Subcutaneous abdominal adipose tissue (tissue), 5 donors: Measurements from ENCODE around the gene DPH1.

ENCODE experiments used
- H3K27ac ChIP-seq: one replicate; pipeline ENCODE4 v1.7.0; 2013; ENCODE audit warnings: low read depth, mild to moderate bottlenecking, inconsistent platforms, low read length, moderate library complexity
- H3K27me3 ChIP-seq, 5 donors: one replicate each; pipeline ENCODE4 v1.7.0; 2013; ENCODE audit warnings: low read length in 5 of 5, inconsistent platforms in 1 of 5; ENCODE audit not compliant: control insufficient read depth in 5 of 5, insufficient read depth in 4 of 5
- H3K36me3 ChIP-seq, 5 donors: one replicate each; pipeline ENCODE4 v1.7.0; 2013; ENCODE audit warnings: low read length in 5 of 5; ENCODE audit not compliant: control insufficient read depth in 5 of 5, insufficient read depth in 5 of 5
- H3K4me1 ChIP-seq, 5 donors: one replicate each; pipeline ENCODE4 v1.7.0; 2013; ENCODE audit warnings: low read length in 5 of 5, mild to moderate bottlenecking in 3 of 5, moderate library complexity in 1 of 5; ENCODE audit not compliant: control insufficient read depth in 5 of 5, insufficient read depth in 5 of 5
- H3K4me3 ChIP-seq, 5 donors: one replicate each; pipeline ENCODE4 v1.7.0; 2013; ENCODE audit warnings: low read length in 5 of 5, low read depth in 1 of 5
- H3K9ac ChIP-seq, 5 donors: one replicate each; pipeline ENCODE4 v1.7.0; 2013; ENCODE audit warnings: low read length in 5 of 5, mild to moderate bottlenecking in 4 of 5, moderate library complexity in 3 of 5
- H3K9me3 ChIP-seq, 5 donors: one replicate each; pipeline ENCODE4 v1.7.0; 2013; ENCODE audit warnings: low read length in 5 of 5; ENCODE audit not compliant: control insufficient read depth in 5 of 5
- donor health status: healthy.
- donor health status: healthy.
- donor health status: healthy.
- donor health status: healthy.
- donor health status: healthy.

DPH1 gene

DNA sequence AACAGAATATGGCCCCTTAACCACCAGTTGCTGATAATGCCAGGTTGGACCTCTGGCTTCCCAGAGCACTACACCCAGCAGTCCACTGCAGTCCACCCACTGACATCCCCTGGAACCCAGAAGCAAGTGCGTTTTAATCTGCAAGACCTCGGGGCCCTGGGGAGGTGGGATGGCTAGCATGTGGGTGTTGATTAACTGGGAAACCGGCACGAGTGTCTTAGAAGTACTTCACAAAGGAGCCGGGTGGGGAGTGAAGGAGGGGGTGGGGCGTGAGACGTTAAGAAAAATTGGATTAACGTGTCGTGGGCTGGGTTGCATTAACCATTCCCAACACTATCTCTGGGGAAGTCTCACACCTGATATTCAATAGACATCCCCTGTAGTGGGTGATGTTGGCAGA, 18.9 kb downstream of the DPH1 start:
- no peaks in the 10 kb centered on the region for H3K9me3 ChIP-seq
- H3K4me1 ChIP-seq: peaks cover 6 to 39% (median 22%) of the 10 kb centered on the region in 5 donors
- peak overlapping the region in 3 of 5 donors; percentile 75 to 78 (median 78) for H3K4me3 ChIP-seq
- peaks cover 0 to 7% (median 4%) of the 10 kb centered on the region in 5 donors for H3K36me3 ChIP-seq
- H3K9ac ChIP-seq: peak overlapping the region in 3 of 5 donors; percentile 10 to 72 (median 47)
- H3K27ac ChIP-seq: no peak overlapping the region
- H3K27me3 ChIP-seq: peaks cover 4 to 10% (median 6%) of the 10 kb centered on the region in 5 donors

DNA sequence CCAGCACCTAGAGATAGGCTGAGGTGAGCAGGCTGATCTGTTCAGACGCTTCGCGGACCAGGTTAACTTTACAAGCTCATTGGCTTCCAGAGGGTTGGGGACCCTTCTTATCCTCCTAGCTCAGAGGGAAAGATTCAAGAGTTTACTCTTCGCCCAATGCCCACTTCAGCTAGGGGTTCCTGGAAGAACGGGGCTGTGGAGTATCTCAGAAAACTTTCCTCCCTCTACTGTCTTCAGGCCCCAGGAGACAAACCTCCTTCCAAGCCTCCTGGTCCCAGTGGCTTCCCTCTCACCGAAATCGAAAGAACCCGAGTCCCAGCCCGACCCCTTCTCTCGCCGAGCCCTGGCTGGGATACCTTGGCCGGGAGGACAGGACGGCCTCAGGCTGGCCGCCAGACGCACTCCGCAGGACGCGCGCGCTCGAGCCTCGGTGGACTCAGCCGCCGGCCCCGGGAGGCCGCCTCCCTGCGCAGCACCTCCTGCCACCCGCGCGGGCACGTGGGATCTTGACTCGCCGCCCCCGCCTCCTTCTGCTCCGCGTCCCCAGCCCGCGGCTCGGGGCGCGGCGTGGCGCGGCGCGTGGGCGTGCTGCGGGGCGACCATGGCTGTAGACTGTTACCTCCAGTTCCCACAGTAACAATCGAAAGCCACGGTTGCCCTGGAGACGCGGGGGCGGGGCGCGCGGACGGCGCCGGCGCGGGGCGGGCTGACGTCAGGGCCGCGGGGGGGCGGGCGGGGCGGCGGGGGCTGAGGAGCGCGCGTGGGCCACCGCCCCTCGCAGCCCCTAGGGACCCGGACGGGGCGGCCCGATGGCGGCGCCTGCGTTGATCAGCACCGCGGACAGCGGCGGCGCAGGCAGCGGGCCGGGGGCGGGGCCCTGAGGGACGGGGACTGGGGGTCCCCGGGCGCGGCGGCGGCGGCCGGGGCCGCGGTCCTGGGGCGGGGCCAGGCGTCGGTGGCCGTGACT, 19.7 kb downstream of the DPH1 start:
- peaks cover 0 to 1% (median 0%) of the 10 kb centered on the region in 5 donors for H3K36me3 ChIP-seq
- H3K4me3 ChIP-seq: peak overlapping the region; percentile 51 to 78 (median 75)
- H3K9me3 ChIP-seq: no peaks in the 10 kb centered on the region
- H3K27me3 ChIP-seq: peaks cover 4 to 17% (median 13%) of the 10 kb centered on the region in 5 donors
- no peak overlapping the region for H3K27ac ChIP-seq
- peak overlapping the region in 4 of 5 donors; percentile 10 to 72 (median 58) for H3K9ac ChIP-seq
- peaks cover 6 to 40% (median 23%) of the 10 kb centered on the region in 5 donors for H3K4me1 ChIP-seq

DNA sequence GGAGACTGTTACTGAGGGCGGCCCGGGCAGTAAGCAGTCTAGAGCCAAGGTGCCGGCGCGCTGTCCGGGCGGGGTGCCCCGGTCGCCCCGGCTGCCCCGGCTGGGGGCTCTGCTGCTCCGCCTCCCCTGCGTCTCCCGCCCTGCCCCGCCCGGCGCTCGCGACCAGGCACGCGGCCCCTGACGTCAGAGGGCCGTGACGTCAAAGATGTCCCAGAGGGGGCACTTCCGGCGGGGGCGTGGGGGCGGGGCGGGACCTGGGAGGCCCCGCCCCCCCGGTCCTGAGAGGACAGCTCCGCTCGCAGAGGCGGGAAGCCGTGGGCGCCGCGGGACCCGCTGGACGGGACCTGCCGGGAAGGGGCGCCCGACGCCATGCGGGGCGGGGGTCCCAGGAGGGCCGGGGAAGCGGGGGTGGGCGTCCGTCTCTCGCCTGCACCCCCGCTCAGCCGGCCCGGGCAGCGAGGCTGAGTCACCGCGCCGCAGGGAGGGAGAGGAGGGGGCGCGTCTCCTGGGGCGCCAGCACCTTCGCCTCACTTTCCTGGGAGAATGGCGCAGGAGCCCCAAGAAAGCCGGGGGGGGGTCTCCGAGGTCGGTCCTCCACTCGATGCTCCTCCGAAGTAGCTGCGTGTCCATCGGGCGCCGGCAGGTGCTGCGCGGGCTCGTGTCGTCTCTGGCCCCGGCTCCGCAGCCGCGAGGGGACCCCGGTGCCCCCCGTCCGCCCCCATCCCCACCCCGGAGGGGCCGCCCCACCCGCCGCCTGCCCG, 20.5 kb downstream of the DPH1 start:
- no peak overlapping the region for H3K27ac ChIP-seq
- no peak overlapping the region for H3K9ac ChIP-seq
- H3K27me3 ChIP-seq: peaks cover 4 to 18% (median 14%) of the 10 kb centered on the region in 5 donors
- H3K4me1 ChIP-seq: peaks cover 6 to 47% (median 29%) of the 10 kb centered on the region in 5 donors
- H3K36me3 ChIP-seq: no peaks in the 10 kb centered on the region
- no peaks in the 10 kb centered on the region for H3K9me3 ChIP-seq
- peak overlapping the region in 3 of 5 donors; percentile 22 to 58 (median 52) for H3K4me3 ChIP-seq

DNA sequence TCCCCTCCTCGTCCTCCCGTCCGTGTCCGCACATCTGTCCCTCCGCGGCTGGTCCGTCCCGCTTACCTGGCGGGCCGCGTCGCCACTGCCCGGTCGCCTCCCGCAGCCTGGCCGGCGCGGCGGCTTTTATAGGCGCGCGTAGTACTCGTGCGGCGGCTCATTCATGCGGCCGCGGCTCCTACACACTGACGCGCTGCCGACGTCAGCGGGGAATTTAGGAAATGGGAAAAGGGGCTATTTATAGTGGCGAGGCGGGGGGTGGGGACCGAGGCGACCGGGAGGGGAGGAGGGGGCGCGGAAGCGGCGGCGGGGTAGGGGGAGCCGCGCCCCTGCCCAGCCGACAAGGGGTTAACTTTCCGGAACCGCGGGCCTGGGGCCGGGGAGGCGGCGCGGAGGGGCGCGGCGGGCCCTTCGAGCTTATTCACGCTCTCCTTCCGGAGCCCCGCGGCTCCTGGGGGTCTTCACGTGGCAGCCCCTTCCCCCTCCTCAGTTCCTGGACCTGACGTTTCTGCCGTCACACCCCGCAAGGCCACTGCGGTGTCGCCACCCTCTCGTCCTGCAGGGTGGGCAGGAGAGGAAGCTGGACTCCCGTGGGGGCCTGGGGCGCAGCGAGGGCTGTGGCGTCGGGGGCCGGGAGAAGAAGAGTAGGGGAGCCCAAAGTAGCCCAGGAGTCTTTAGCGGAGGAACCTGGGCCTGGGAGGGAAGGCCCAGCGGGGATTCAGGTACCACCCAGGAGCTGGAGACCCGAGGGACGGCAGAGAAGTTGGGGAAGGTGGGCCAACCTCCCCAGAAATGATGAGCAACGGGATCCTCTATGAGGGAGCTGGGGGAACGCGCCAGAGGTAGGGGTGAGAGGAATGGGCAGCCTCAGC, 21.3 kb downstream of the DPH1 start:
- Histone ChIP-seq H3K27ac (no peak overlapping the region), H3K9ac (no peak overlapping the region), H3K36me3 (no peaks in the 10 kb centered on the region), H3K4me3 (no peak overlapping the region), H3K4me1 (peaks cover 6 to 52% (median 30%) of the 10 kb centered on the region in 5 donors), H3K9me3 (no peaks in the 10 kb centered on the region), H3K27me3 (peaks cover 5 to 18% (median 14%) of the 10 kb centered on the region in 5 donors)

DNA sequence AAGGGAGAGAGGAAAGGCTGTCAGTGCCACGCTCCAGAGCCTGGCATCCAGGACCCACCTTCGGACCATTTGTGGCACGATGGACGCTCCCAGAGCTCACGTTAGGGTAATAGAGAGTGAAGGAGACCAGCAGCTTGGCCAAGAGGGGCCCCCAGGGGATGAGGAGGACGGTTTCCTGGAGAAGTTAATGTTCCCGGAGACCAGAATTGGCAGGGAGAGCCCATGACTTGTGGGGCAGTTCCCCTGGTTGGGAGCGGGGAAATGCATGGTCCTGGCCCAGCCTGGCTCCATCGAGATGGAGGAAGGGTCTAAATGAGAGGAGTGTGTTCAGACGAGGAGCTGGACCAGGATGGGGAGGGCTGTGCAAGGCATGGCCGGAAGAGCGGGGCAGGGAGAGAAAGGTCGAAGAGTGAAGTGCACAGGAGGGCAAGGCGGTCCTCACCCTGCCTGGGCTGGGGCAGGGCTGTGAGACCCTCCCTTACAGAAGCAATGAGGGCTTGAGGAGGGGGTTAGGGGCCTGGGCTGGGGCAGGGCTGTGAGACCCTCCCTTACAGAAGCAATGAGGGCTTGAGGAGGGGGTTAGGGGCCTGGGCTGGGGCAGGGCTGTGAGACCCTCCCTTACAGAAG, 22.1 kb downstream of the DPH1 start:
- Histone ChIP-seq H3K4me3 (no peak overlapping the region), H3K9ac (no peak overlapping the region), H3K27me3 (peaks cover 5 to 23% (median 20%) of the 10 kb centered on the region in 5 donors), H3K36me3 (peaks cover 0 to 3% (median 0%) of the 10 kb centered on the region in 5 donors), H3K4me1 (peaks cover 6 to 60% (median 34%) of the 10 kb centered on the region in 5 donors), H3K27ac (no peak overlapping the region), H3K9me3 (no peaks in the 10 kb centered on the region)

DNA sequence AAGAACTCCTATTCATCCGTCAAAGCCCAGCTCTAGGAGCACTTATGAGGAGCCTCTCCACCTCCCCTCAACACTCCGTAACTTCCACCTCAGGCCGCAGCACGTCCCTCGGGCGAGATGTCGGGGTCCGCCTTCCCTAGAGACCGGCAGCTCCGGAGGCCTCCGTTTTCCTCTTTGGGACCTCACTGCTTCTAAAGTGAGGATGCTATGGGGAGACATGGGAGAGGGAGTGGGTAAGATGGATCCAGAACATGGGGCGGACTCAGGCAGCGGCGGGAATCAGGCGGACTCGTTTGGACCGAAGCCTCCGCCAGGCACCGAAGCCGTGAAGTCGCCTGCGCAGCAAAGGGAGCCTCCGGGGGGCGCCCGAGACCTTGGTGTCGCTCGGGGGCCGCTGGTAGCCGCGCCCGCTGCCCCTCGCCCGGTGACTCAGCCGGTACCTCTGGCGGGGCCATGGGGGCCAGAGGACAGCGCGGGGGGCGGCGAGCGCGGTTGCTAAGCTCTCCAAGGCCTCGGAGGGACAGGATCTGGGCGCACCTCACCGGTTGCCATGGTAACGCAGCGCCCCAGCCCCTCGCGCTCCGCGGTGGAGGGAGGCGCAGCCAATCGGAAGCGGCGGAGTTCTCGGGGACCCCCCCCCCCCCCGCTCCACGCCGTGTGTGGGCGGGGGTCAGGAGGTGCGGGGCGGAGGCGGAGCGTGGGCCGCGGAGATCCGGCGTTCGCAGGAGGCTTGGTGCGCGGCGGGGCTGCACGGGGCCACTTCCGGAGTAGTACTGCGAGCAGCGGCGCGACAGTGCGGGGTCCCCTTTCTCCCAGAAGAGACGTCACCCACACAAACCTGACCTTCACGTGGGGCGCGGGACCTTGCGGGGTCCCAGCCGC, 23.7 kb downstream of the DPH1 start:
- Histone ChIP-seq H3K4me3 (peak overlapping the region in 4 of 5 donors; percentile 44 to 71 (median 63)), H3K27ac (peak overlapping the region; percentile 46), H3K36me3 (peaks cover 0 to 7% (median 3%) of the 10 kb centered on the region in 5 donors), H3K4me1 (peaks cover 6 to 75% (median 45%) of the 10 kb centered on the region in 5 donors), H3K27me3 (peaks cover 11 to 28% (median 27%) of the 10 kb centered on the region in 5 donors), H3K9me3 (no peaks in the 10 kb centered on the region), H3K9ac (no peak overlapping the region)

DNA sequence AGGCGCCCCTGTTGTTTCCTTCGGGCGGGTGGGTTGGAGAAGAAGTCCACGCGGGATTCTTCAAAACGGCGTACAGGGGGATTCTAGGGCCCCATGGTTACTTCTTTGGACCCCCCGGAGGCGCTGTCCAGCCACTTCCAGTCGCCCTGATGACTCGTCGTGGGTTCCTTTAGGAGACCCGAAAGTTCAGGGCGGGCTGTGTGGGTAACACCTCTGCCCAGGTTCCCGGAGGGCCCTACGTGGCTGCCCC, 24.2 kb downstream of the DPH1 start:
- Histone ChIP-seq H3K9ac (no peak overlapping the region), H3K27me3 (peaks cover 11 to 28% (median 27%) of the 10 kb centered on the region in 5 donors), H3K27ac (peak overlapping the region; percentile 46), H3K4me1 (peaks cover 5 to 76% (median 42%) of the 10 kb centered on the region in 5 donors), H3K4me3 (peak overlapping the region; percentile 44 to 71 (median 59)), H3K36me3 (peaks cover 0 to 7% (median 3%) of the 10 kb centered on the region in 5 donors), H3K9me3 (no peaks in the 10 kb centered on the region)

DNA sequence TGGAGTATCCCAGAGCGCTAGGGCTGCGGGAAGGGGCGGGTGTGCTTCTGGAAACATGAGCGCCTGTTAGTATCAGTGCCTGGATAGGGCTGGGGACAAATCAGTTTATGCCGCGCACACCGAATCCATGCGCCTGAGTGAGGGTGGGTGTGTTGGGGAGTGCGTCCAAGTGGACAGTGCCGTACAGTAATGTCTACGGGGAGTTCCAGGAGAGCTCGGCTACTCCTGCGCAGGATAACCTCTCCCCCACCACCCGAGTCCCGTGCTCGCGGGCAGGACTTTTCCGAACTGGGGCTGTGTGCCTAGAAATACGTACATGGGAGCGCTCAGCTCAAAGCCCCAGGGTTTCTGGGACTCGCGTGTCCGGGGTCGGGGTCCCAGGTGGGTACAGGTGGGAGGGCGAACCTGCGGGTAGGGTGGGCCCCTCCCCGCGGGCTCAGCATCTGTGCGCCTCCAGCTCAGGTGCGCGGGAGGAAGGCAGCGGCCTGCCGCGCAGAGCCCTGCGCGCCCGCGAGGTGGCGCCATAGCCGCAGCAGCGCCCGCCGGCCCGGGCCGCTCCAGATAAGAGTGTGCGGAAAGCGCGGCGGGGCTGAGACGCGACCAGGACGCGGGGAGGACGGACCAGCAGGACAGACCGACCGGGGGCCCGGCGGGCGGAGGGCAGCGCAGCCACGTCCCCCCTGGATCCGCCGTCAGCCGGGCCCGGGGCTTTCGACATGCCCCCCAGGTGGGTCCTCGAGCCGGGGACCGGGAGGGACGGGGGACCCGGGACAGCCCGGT, 24.7 kb downstream of the DPH1 start, which contains the start of gene HIC1:
HIC1 (plus strand) TSS at position 592 of the 780 bp plus-strand sequence. CDS start 1,588 bp downstream, outside the sequence.
- no peaks in the 10 kb centered on the region for H3K9me3 ChIP-seq
- H3K4me3 ChIP-seq: peak within 1 kb of the TSS; percentile 47 to 75 (median 66)
- peak within 1 kb of the TSS; percentile 62 for H3K27ac ChIP-seq
- H3K27me3 ChIP-seq: peaks cover 11 to 33% (median 27%) of the 10 kb centered on the region in 5 donors
- H3K4me1 ChIP-seq: peaks cover 2 to 76% (median 43%) of the 10 kb centered on the region in 5 donors
- peaks cover 0 to 8% (median 7%) of the 10 kb centered on the region in 5 donors for H3K36me3 ChIP-seq
- H3K9ac ChIP-seq: peak within 1 kb of the TSS in 2 of 5 donors; percentile 56 to 58
